GM21381 (cell line): ENCODE results near the gene CACNA1I.

Experiments used
- ATAC-seq: cut with Tn5 transposase; IDR thresholded peaks from one replicate; pipeline ENCODE4 v1.9.1; 2021; ENCODE audit warnings: mild to moderate bottlenecking, moderate library complexity; ENCODE audit not compliant: unreplicated experiment

CACNA1I gene

GRCh38 chr22:39686776-39687525 lies 116.4 kb downstream of the CACNA1I start:
- ATAC-seq, result no peak

GRCh38 chr22:39688186-39688785 lies 117.7 kb downstream of the CACNA1I start:
- no peak for ATAC-seq

- ATAC-seq, result no peak
Observed at GRCh38 chr22:39689421-39689820, 118.9 kb downstream of the CACNA1I start.

- no peak for ATAC-seq
Observed at GRCh38 chr22:39690881-39691605, 120.5 kb downstream of the CACNA1I start.

- ATAC-seq, result no peak
Observed at GRCh38 chr22:39693943-39694500, 123.5 kb downstream of the CACNA1I start.

GRCh38 chr22:39697790-39698430 lies 127.4 kb downstream of the CACNA1I start:
- no peak for ATAC-seq

GRCh38 chr22:39699631-39700360 lies 129.2 kb downstream of the CACNA1I start:
- ATAC-seq, result no peak

GRCh38 chr22:39700565-39700964 lies 130.0 kb downstream of the CACNA1I start:
- ATAC-seq, result no peak

- ATAC-seq, result no peak
Observed at GRCh38 chr22:39703091-39703490, 132.5 kb downstream of the CACNA1I start.

- no peak for ATAC-seq
Observed at GRCh38 chr22:39703928-39704639, 133.5 kb downstream of the CACNA1I start.

- ATAC-seq, result no peak
Observed at GRCh38 chr22:39705386-39705785, 134.8 kb downstream of the CACNA1I start.

- no peak for ATAC-seq
Observed at GRCh38 chr22:39706376-39707140, 136.0 kb downstream of the CACNA1I start.

GRCh38 chr22:39707351-39707750 lies 136.8 kb downstream of the CACNA1I start:
- no peak for ATAC-seq

- ATAC-seq, result no peak
Observed at GRCh38 chr22:39707816-39708215, 137.3 kb downstream of the CACNA1I start.

GRCh38 chr22:39710380-39711150 lies 140.0 kb downstream of the CACNA1I start:
- ATAC-seq, result no peak

GRCh38 chr22:39712081-39712480 lies 141.5 kb downstream of the CACNA1I start:
- no peak for ATAC-seq

GRCh38 chr22:39712751-39713525 lies 142.4 kb downstream of the CACNA1I start:
- no peak for ATAC-seq
